GM18508 (cell line): ENCODE results near the gene PER1.
"Not testable (repeated sequence)": the region's sequence is repeated elsewhere in the genome, so short reads cannot be mapped to it uniquely, and the experiment has no call there.

Source experiments
- ATAC-seq: cut with Tn5 transposase; IDR thresholded peaks from one replicate; pipeline ENCODE4 v1.9.1; 2021; ENCODE audit warnings: moderate number of reproducible peaks; ENCODE audit not compliant: insufficient read depth, unreplicated experiment

Gene PER1

GRCh38 chr17:8152112-8152775 is at the start of gene PER1:
PER1 (minus strand) TSS chr17:8152404; CDS start chr17:8150706, 1,698 bp downstream.
- no peak for ATAC-seq

GRCh38 chr17:8192070-8192815 is 40.0 kb upstream of the PER1 start:
- no peak for ATAC-seq

GRCh38 chr17:8190506-8190905 is 38.3 kb upstream of the PER1 start:
- ATAC-seq = no peak

- ATAC-seq = peak; percentile 29
Measured at GRCh38 chr17:8189711-8190477, 37.7 kb upstream of the PER1 start, which contains the start of gene BORCS6. BORCS6 (minus strand) TSS chr17:8190180; CDS start chr17:8190140, 40 bp downstream.

- no peak for ATAC-seq
Measured at GRCh38 chr17:8189041-8189710, 37.0 kb upstream of the PER1 start.

GRCh38 chr17:8188263-8188839 is 36.1 kb upstream of the PER1 start:
- no peak for ATAC-seq

- no peak for ATAC-seq
Measured at GRCh38 chr17:8187517-8188262, 35.5 kb upstream of the PER1 start.

GRCh38 chr17:8186787-8187516 is 34.7 kb upstream of the PER1 start:
- ATAC-seq = no peak

- ATAC-seq = no peak
Measured at GRCh38 chr17:8186446-8186786, 34.2 kb upstream of the PER1 start.

- no peak for ATAC-seq
Measured at GRCh38 chr17:8185582-8186445, 33.6 kb upstream of the PER1 start.

- no peak for ATAC-seq
Measured at GRCh38 chr17:8176998-8177731, 25.0 kb upstream of the PER1 start.

- no peak for ATAC-seq
Measured at GRCh38 chr17:8176197-8176940, 24.2 kb upstream of the PER1 start, which contains the start of gene TMEM107. TMEM107 (minus strand) TSS chr17:8176380; CDS start chr17:8176286, 94 bp downstream.

- no peak for ATAC-seq
Measured at GRCh38 chr17:8175795-8176196, 23.6 kb upstream of the PER1 start.

- ATAC-seq = no peak
Measured at GRCh38 chr17:8173871-8174322, 21.7 kb upstream of the PER1 start.

GRCh38 chr17:8173056-8173870 is 21.1 kb upstream of the PER1 start:
- peak; percentile 56 for ATAC-seq

- ATAC-seq = not testable (repeated sequence)
Measured at GRCh38 chr17:8170186-8170585, 18.0 kb upstream of the PER1 start.
